ENCODE measurements around the gene RPP40. TPM values are rescaled to one million over a fixed set of nuclear protein-coding genes. Genes with fewer than 3 reads are reported as not detected.

The RPP40 gene
- total RNA-seq, 1 donor, result 21.9 TPM

- DNase-seq (ENCODE audit: low read depth), result no peak
- no peak for TF ChIP-seq CTCF (IDR thresholded peaks at IDR 0.05; ENCODE audit: insufficient read depth, low read length)
- H3K4me3 ChIP-seq (ENCODE audit: low read depth, low read length), result no peak overlapping the region
Measured at GRCh38 chr6:5031150-5031549, 27.3 kb upstream of the RPP40 start.

- H3K4me3 ChIP-seq (ENCODE audit: low read depth, low read length), result no peak overlapping the region
- TF ChIP-seq CTCF (IDR thresholded peaks at IDR 0.05; ENCODE audit: insufficient read depth, low read length), result peak; percentile 72
- DNase-seq (ENCODE audit: low read depth), result peak; percentile 86
Measured at GRCh38 chr6:5030596-5031136, 26.8 kb upstream of the RPP40 start.

GRCh38 chr6:5029609-5030008, 25.8 kb upstream of the RPP40 start:
- H3K4me3 ChIP-seq (ENCODE audit: low read depth, low read length), result no peak overlapping the region
- no peak for DNase-seq (ENCODE audit: low read depth)
- TF ChIP-seq CTCF (IDR thresholded peaks at IDR 0.05; ENCODE audit: insufficient read depth, low read length), result no peak

- TF ChIP-seq CTCF (IDR thresholded peaks at IDR 0.05; ENCODE audit: insufficient read depth, low read length), result no peak
- no peak for DNase-seq (ENCODE audit: low read depth)
- no peak overlapping the region for H3K4me3 ChIP-seq (ENCODE audit: low read depth, low read length)
Measured at GRCh38 chr6:5028921-5029320, 25.1 kb upstream of the RPP40 start.

GRCh38 chr6:5028301-5028700, 24.5 kb upstream of the RPP40 start:
- no peak overlapping the region for H3K4me3 ChIP-seq (ENCODE audit: low read depth, low read length)
- no peak for TF ChIP-seq CTCF (IDR thresholded peaks at IDR 0.05; ENCODE audit: insufficient read depth, low read length)
- DNase-seq (ENCODE audit: low read depth), result no peak

GRCh38 chr6:5025911-5026819, 22.3 kb upstream of the RPP40 start:
- peak; percentile 52 for DNase-seq (ENCODE audit: low read depth)
- peak; percentile 34 for TF ChIP-seq CTCF (IDR thresholded peaks at IDR 0.05; ENCODE audit: insufficient read depth, low read length)
- peak overlapping the region; percentile 65 for H3K4me3 ChIP-seq (ENCODE audit: low read depth, low read length)

Measured in fibroblast of the aortic adventitia (primary cell).